H7 (cell line): ENCODE results near the gene TMCC2. TPM values are rescaled to one million over a fixed set of nuclear protein-coding genes. Genes with fewer than 3 reads are reported as not detected.
A peak's percentile ranks its signal among the peaks of the same experiment; 100 is the strongest.

ENCODE experiments used
- DNase-seq: peaks from one replicate; pipeline ENCODE4 v3.0.0; 2012
- H3K27me3 ChIP-seq: 2 replicates; pipeline ENCODE4 v1.6.0; 2011; ENCODE audit warnings: mild to moderate bottlenecking, low read length; ENCODE audit not compliant: control insufficient read depth, insufficient read depth
- H3K36me3 ChIP-seq: replicated peaks from 2 replicates; pipeline ENCODE4 v1.5.1; 2011; ENCODE audit warnings: low read length; ENCODE audit not compliant: control insufficient read depth, insufficient read depth
- H3K4me3 ChIP-seq: 2 replicates; pipeline ENCODE4 v1.5.1; 2011; ENCODE audit warnings: low read depth, mild to moderate bottlenecking, control low read depth, low read length, moderate library complexity; ENCODE audit not compliant: insufficient read depth
- total RNA-seq: library from RNA; depleted of rRNA; stranded (reverse); fragments of >200 nt; shearing (Covaris generic); gene quantifications from 2 replicates; pipeline ENCODE4 v1.2.3, GENCODE V29; 2014

Gene TMCC2
- total RNA-seq, 1 experiment from 2014 or later = 13.6 TPM

- Histone ChIP-seq H3K36me3 (peaks cover 18% of the 10 kb centered on the region), H3K27me3 (no peaks in the 10 kb centered on the region), H3K4me3 (no peak overlapping the region)
- DNase-seq = no peak
Measured at GRCh38 chr1:205300149-205300548, 72.4 kb downstream of the TMCC2 start.

DNA sequence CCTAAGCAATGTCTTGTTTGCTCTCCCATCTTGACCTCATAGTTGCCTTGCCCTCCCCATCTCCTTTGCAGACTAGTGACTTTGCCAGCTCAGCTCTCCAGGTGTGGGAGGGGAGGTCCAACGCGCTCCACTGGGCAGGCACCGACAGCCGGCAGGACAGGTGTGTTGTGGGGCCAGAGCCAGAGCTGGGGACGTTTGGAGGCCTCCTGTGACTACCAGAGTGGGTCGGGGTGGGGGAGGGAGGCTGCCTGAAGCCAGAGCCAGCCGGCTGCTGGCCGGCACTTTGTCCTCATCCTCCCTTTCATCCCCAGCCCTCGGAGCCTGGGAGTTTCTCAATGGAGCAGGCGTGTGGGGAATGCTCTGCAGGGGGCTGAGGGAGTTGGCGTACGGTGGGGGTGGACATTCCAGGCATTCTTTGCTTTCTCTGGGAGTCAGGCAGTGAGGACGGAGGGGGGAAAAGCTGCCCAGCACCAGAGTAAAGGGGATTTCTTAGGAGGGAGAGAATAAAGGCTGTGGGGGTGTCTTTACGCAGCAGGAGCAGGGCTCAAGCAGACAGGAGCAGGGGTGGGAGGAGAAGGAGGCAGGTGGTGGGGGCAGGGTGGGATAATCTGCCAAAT lies 73.6 kb downstream of the TMCC2 start:
- peaks cover 26% of the 10 kb centered on the region for H3K36me3 ChIP-seq
- DNase-seq = peak; percentile 95
- H3K27me3 ChIP-seq = no peaks in the 10 kb centered on the region
- peak overlapping the region; percentile 19; the same call in 1 of the 2 replicates for H3K4me3 ChIP-seq

- peaks cover 33% of the 10 kb centered on the region for H3K36me3 ChIP-seq
- no peaks in the 10 kb centered on the region for H3K27me3 ChIP-seq
- H3K4me3 ChIP-seq = no peak overlapping the region
- DNase-seq = no peak
Measured at GRCh38 chr1:205301842-205302588, 74.3 kb downstream of the TMCC2 start.

DNA sequence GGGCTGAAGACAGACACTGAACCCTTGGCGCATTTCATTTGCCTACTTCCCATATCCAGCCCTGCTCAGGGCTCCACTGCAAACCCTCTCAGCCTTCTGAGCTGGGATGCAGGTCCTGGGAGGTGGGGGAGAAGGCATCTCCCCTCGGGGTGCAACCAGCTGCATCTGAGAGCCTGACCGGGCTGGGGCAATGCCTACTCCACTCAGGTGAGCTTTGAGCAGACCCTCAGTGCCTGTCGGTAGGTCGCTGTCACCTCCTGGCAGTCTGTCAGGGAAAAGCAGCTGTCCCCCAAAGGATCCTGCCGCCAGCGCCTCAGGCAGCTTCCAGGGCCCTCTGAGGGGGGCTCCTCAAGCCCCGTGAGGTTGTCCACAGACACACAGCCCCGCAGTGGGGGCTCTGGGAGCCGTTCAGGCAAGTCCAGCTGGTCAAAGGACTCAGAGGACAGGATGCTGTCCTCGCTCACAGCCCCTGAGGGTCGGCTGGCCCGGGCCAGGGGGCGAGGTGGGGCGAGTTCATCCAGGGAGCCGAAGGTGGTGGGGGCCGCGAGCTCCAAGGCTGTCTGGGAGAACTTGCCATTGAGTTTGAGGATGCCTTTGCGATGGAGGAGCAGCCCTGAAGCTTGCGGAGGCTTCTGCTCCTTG lies 75.6 kb downstream of the TMCC2 start:
- no peak for DNase-seq
- Histone ChIP-seq H3K36me3 (peaks cover 46% of the 10 kb centered on the region), H3K27me3 (no peaks in the 10 kb centered on the region), H3K4me3 (no peak overlapping the region)

GRCh38 chr1:205304046-205304694 lies 76.4 kb downstream of the TMCC2 start:
- Histone ChIP-seq H3K4me3 (no peak overlapping the region), H3K36me3 (peaks cover 52% of the 10 kb centered on the region), H3K27me3 (no peaks in the 10 kb centered on the region)
- no peak for DNase-seq

DNA sequence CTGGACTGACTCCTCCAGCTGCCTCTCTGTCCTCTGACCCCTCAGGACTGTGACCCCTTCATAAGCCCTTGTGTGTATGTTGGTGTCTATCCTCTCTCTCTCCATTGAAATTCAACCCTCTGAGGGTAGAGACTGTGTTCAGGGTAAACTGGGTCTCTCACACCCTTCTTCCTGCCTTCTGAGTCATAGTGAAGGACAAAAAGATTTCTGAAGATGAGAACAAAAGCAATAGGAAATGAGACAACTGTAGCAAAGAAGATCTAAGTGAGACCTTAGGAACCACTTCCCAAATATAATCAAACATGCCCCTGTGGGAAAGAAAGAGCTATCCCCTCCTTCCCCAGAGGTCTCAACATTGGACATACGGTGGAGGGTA lies 76.9 kb downstream of the TMCC2 start:
- Histone ChIP-seq H3K4me3 (no peak overlapping the region), H3K36me3 (peaks cover 54% of the 10 kb centered on the region), H3K27me3 (no peaks in the 10 kb centered on the region)
- DNase-seq = no peak

DNA sequence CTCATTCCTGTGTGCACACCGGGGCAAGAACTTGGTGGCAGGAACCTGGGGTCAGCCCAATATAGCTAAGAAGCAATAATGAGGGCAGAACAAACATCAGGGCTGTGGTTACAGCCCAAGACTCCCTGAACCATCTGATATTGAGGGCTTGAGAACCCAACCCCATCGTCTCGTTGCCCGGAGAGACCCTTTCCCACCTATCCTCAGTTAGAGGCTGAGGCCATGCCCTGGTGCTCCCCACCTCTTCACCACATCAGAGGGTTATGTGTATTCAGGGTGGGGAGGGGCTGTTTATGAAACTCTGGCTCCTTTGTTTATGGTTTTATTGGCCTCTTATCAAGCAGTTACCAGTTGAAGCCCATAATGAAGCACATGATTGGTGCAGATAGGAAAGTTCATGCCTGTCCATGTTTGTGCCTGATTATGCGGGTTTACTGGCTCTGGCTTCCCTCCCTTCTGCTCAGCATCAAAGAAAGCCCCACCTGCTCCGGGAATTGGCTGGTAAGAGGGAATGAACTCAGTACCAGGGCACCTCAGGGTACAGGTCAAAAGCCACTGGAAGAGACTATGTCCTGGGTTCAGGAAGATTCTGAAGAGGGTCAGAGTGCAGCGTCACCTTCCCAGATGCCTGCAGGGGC lies 79.3 kb downstream of the TMCC2 start:
- Histone ChIP-seq H3K4me3 (no peak overlapping the region), H3K27me3 (no peaks in the 10 kb centered on the region), H3K36me3 (peaks cover 73% of the 10 kb centered on the region)
- DNase-seq = no peak

GRCh38 chr1:205309741-205310140 lies 82.0 kb downstream of the TMCC2 start:
- H3K4me3 ChIP-seq = no peak overlapping the region
- DNase-seq = no peak
- H3K27me3 ChIP-seq = no peaks in the 10 kb centered on the region
- H3K36me3 ChIP-seq = peaks cover 55% of the 10 kb centered on the region

DNA sequence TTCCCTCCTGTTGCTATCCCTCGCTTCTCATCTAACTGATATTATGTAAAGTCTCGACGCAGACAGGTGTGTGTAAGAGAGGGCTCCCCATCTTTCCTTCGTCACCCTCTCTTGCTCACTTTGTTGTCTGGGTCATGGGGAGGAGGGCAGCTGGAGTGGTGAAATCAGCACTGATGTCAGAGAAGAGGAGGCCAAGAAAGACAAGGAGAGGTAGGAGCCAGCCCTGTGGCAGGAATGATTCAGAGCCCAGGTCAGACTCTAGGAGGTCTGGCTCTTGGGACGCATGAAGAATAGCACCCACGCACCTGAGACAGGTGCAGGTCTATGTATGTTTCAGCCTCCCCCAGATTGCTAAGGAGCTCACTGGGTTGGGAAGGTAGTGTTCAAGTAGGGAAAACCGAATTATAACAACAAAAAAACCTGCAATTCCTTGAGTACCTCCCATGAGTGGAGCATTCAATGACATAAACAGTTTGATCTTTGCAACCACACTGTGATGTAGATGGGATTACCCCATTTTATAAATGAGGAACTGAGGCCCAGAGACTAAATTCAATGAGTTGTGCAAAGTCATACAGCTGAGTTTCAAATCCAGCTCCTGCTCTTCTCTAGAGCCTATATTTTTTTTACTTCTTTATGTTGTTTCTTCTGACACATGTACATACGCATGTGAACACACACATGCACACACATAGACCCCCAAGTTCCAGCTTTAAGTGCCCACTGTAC lies 83.4 kb downstream of the TMCC2 start:
- DNase-seq = no peak
- Histone ChIP-seq H3K4me3 (no peak overlapping the region), H3K36me3 (peaks cover 49% of the 10 kb centered on the region), H3K27me3 (no peaks in the 10 kb centered on the region)

DNA sequence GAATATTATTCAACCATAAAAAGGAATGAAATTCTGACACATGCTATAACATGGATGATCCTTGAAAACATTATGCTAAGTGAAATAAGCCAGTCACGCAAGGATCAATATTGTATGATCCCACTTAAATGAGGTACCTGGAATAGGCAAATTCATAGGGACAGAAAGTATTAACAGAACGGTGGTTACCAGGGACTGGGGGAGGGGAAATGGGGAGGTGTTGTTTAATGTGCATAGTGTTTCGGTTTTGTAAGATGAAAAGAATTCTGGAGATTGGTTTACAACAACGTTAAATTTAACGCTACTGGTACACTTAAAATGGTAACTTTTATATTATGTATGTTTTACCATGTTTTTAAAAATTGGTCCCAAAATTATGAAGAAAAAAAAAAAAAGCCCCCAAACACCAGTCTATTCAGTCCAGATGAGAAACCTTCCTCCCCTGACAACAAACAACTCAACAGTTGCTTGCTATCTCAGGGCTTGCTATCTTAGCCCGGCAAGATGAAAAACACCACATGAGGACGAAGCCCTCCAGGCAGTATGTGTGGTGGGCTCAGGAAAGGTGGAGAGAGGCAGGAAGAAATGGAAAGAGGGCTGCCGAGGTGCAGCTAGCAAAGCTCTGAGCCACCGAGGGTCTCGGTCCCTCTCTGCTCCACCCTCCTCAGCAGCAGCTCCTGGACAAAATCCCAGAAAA lies 85.3 kb downstream of the TMCC2 start:
- no peak overlapping the region for H3K4me3 ChIP-seq
- peaks cover 31% of the 10 kb centered on the region for H3K36me3 ChIP-seq
- no peak for DNase-seq
- H3K27me3 ChIP-seq = no peaks in the 10 kb centered on the region

DNA sequence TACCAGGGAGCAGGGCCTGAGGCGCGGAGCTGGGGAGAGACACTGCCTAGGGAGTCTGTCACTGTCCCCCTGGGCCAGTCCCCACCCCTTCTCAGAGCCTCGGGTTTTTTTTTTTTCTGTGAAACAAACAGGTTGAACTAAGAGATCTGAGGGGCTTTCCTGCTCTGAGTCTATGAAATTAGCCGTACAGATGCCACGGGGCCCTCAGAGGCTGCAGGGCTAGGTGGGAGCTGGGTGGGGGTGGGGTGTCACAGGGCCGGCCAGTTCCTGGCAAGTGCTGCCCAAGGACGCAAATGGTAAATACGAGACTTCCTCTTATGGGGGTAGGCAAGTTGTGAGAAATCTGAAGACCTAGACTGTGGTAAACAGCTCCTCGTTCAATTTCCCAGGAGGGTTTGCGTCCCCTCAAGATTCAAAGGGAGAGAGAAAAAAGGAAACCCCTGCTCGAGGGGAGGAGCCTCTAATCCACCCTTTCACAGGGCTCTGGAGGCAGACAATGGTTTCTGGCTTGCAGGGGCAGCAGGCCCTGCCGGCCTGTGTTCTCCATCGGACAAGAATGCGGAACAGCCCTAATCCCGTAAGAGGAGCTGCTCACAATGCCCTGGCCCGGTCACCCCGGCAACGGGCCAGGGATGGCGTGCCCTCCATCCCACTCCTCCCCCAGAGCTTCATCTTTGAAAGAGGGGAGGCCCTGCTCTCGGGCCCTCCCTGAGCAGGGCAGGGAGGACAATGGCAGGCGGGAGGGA lies 86.0 kb downstream of the TMCC2 start:
- H3K36me3 ChIP-seq = peaks cover 24% of the 10 kb centered on the region
- no peak overlapping the region; the same call in 1 of the 2 replicates for H3K4me3 ChIP-seq
- DNase-seq = peak; percentile 95
- H3K27me3 ChIP-seq = no peaks in the 10 kb centered on the region

DNA sequence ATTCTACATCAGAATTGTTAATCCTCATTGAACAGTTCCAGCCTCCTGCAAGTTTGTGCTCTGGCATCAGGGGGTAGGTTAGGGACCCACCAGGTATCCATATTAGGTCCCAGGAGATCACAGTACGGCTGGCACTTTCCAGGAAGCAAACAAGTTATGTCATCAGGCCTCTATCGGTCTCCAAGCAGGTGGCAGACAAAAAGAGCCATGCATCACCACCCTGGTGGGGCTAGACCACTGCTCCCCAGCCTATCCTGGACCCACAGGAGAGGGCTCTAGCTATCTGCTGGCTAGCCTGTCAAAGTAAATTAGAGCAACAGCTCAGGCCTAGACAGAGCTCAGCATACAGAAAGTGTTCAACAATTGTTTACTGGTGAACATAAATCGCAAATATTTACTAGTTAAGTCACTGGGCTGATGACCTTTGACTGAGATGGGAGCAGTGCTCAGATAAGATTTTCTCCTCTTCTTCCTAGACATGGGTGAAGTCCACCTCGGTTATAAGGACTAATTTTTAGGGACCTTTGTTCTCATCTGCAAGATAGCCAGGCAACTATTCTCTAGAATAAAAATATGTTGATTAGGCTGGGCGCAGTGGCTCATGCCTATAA lies 87.4 kb downstream of the TMCC2 start:
- H3K4me3 ChIP-seq = no peak overlapping the region
- DNase-seq = no peak
- H3K27me3 ChIP-seq = no peaks in the 10 kb centered on the region
- peaks cover 15% of the 10 kb centered on the region for H3K36me3 ChIP-seq
